22Rv1 (cell line): ENCODE measurements around the gene NDFIP1.

Experiments used
- ZFX ChIP-seq: fragments of 450-650 bp; IDR thresholded peaks from 2 replicates; pipeline ENCODE4 v1.6.1; 2017; ENCODE audit warnings: antibody characterized with exemption, borderline replicate concordance
- TF ChIP-seq, protein P1 (sequence below): fragments of 450-650 bp; IDR thresholded peaks from 2 replicates; pipeline ENCODE4 v1.5.1; 2017; ENCODE audit warnings: mild to moderate bottlenecking

GRCh38 chr5:142078221-142078620 is 30.4 kb upstream of the NDFIP1 start:
- TF ChIP-seq, protein P1, sequence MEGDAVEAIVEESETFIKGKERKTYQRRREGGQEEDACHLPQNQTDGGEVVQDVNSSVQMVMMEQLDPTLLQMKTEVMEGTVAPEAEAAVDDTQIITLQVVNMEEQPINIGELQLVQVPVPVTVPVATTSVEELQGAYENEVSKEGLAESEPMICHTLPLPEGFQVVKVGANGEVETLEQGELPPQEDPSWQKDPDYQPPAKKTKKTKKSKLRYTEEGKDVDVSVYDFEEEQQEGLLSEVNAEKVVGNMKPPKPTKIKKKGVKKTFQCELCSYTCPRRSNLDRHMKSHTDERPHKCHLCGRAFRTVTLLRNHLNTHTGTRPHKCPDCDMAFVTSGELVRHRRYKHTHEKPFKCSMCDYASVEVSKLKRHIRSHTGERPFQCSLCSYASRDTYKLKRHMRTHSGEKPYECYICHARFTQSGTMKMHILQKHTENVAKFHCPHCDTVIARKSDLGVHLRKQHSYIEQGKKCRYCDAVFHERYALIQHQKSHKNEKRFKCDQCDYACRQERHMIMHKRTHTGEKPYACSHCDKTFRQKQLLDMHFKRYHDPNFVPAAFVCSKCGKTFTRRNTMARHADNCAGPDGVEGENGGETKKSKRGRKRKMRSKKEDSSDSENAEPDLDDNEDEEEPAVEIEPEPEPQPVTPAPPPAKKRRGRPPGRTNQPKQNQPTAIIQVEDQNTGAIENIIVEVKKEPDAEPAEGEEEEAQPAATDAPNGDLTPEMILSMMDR = no peak
- TF ChIP-seq ZFX = no peak
